HepG2 (cell line): Measurements from ENCODE around the gene IMPDH1. TPM values are rescaled to one million over a fixed set of nuclear protein-coding genes. Genes with fewer than 3 reads are reported as not detected.

Experiments used
- ATAC-seq: fragments of 200-7000 bp; cut with Tn5 transposase; 3 replicates; pipeline ENCODE4 v1.9.1; 2020; ENCODE audit warnings: mild to moderate bottlenecking, moderate library complexity
- BruUV-seq: library from RNA; stranded (reverse); fragments of 400-500 nt; replicated peaks from 2 replicates; lab custom pipeline; 2021; lab: Mats Ljungman, UMichigan
- CTCF ChIA-PET: fragments of 300-600 bp; formaldehyde crosslinking; extraction: SDS; loops from one replicate; lab custom pipeline; 2021; ENCODE audit warnings: low total read pairs, inconsistent platforms, low intra/inter-chr PET ratio; lab: Yijun Ruan, JAX
- POLR2A ChIA-PET: fragments of 350-600 bp; sonication (Branson Sonifier 250); formaldehyde crosslinking; loops from one replicate; lab custom pipeline; 2020; ENCODE audit warnings: antibody characterized with exemption, inconsistent platforms; lab: Yijun Ruan, JAX
- DNase-seq: peaks from one replicate; pipeline ENCODE4 v3.0.0-alpha.2; 2015; ENCODE audit warnings: low spot score
- FAIRE-seq: peaks from 3 replicates; lab custom pipeline; 2011; peaks lifted over from hg19 to GRCh38; lab: Jason Lieb, UNC
- H2AFZ ChIP-seq: one replicate; pipeline ENCODE4 v1.6.1; 2011; ENCODE audit warnings: low read length, inconsistent platforms
- H3K27ac ChIP-seq: fragments of 300-600 bp; 3 replicates; pipeline ENCODE4 v1.8.0; 2011; ENCODE audit warnings: mixed run types, mild to moderate bottlenecking, mixed read lengths, low read length, inconsistent platforms; ENCODE audit not compliant: insufficient read depth; ENCODE audit errors: extremely low read length
- H3K27me3 ChIP-seq, 2 experiments: fragments of 200-600 bp in 1 of 2; 2 replicates in 1 of 2; 3 replicates in 1 of 2; pipeline versions ENCODE4 v1.6.0 to v1.8.0; 2011; ENCODE audit warnings: low read length in 2 of 2, mild to moderate bottlenecking in 2 of 2, moderate library complexity in 2 of 2, inconsistent platforms in 1 of 2; ENCODE audit not compliant: insufficient read depth in 2 of 2, control insufficient read depth in 1 of 2
- H3K36me3 ChIP-seq, 2 experiments: fragments of 200-600 bp in 1 of 2; replicated peaks in 1 of 2; 2 replicates in 1 of 2; 3 replicates in 1 of 2; pipeline versions ENCODE4 v1.5.1 to v1.8.0; 2011; ENCODE audit warnings: low read length in 2 of 2, inconsistent platforms in 1 of 2; ENCODE audit not compliant: insufficient read depth in 2 of 2, control insufficient read depth in 1 of 2
- H3K4me1 ChIP-seq: 2 replicates; pipeline ENCODE4 v1.5.1; 2012; ENCODE audit warnings: low read length, inconsistent platforms; ENCODE audit not compliant: insufficient read depth
- H3K4me2 ChIP-seq: 2 replicates; pipeline ENCODE4 v1.6.0; 2011; ENCODE audit warnings: low read depth, low read length, inconsistent platforms
- H3K4me3 ChIP-seq, 3 experiments: fragments of 200-600 bp in 1 of 3; sonication (generic), shearing (Covaris generic) in 1 of 3; replicated peaks in 1 of 3; 2 replicates each; pipeline ENCODE4 v1.5.1; 2011 to 2016; ENCODE audit warnings: low read length in 3 of 3, inconsistent platforms in 2 of 3, low read depth in 2 of 3, mild to moderate bottlenecking in 2 of 3, control low read depth in 1 of 3, mixed read lengths in 1 of 3; ENCODE audit not compliant: insufficient read depth in 1 of 3
- H3K79me2 ChIP-seq: one replicate; pipeline ENCODE4 v1.6.1; 2011; ENCODE audit warnings: low read length, inconsistent platforms; ENCODE audit not compliant: insufficient read depth
- H3K9ac ChIP-seq: 2 replicates; pipeline ENCODE4 v1.6.0; 2011; ENCODE audit warnings: mild to moderate bottlenecking, low read depth, low read length, inconsistent platforms; ENCODE audit not compliant: insufficient read depth
- H3K9me3 ChIP-seq: 2 replicates; pipeline ENCODE4 v1.5.1; 2012; ENCODE audit warnings: mild to moderate bottlenecking, low read length
- H4K20me1 ChIP-seq: 2 replicates; pipeline ENCODE4 v1.6.0; 2011; ENCODE audit warnings: inconsistent platforms, mild to moderate bottlenecking, low read length, moderate library complexity; ENCODE audit not compliant: insufficient read depth
- CEBPB ChIP-seq: IDR thresholded peaks from 2 replicates; pipeline ENCODE4 v1.6.1; 2011; ENCODE audit warnings: low read depth, low read length, improper control_type of control experiment, borderline replicate concordance
- FOXK1 ChIP-seq: sonication (generic); formaldehyde crosslinking; IDR thresholded peaks from 2 replicates; pipeline ENCODE4 v1.4.0; 2020; ENCODE audit warnings: low read depth, missing genetic modification reagents, borderline replicate concordance
- TCF7 ChIP-seq: sonication (generic); IDR thresholded peaks from 2 replicates; pipeline ENCODE4 v1.6.1; 2016; ENCODE audit warnings: antibody characterized with exemption, low read depth
- ZNF275 ChIP-seq: sonication (generic); formaldehyde crosslinking; IDR thresholded peaks from 2 replicates; pipeline ENCODE4 v1.8.0; 2022; ENCODE audit warnings: missing genetic modification reagents, mild to moderate bottlenecking, inconsistent platforms, borderline replicate concordance
- ZNF530 ChIP-seq: sonication (generic); formaldehyde crosslinking; IDR thresholded peaks from 2 replicates; pipeline ENCODE4 v1.5.0; 2020; ENCODE audit warnings: low read depth, mild to moderate bottlenecking, missing genetic modification reagents
- ZNF777 ChIP-seq: sonication (generic); formaldehyde crosslinking; IDR thresholded peaks from 2 replicates; pipeline ENCODE4 v1.4.0; 2020; ENCODE audit warnings: missing genetic modification reagents
- ZNF788 ChIP-seq: sonication (generic); formaldehyde crosslinking; IDR thresholded peaks from 2 replicates; pipeline ENCODE4 v1.5.0; 2020; ENCODE audit warnings: mild to moderate bottlenecking, missing genetic modification reagents, borderline replicate concordance
- WGBS: methylation state at CpG from one replicate; pipeline ENCODE4 v1.1.6; 2017; ENCODE audit warnings: low lambda C conversion rate; 5-methylcytosine and 5-hydroxymethylcytosine counted together
- in situ Hi-C: cut with HindIII; loops from 2 replicates; pipeline ENCODE4 v1.10.0; 2017; ENCODE audit warnings: low pct_unique_long_range_greater_than_20kb; ENCODE audit not compliant: extremely low pct_ligation_motif_present
- intact Hi-C: fragments of 100-400 bp; cut with micrococcal nuclease; formaldehyde crosslinking; loops from one replicate; pipeline ENCODE4 v1.10.0; 2022; ENCODE audit not compliant: unreplicated experiment
- polyA plus RNA-seq, 8 experiments: library from polyadenylated mRNA; depleted of rRNA in 3 of 8; stranded (reverse) in 7 of 8; unstranded in 1 of 8; fragments of >200 nt; fragmentation: Illumina TruSeq in 4 of 8; extraction: Trizol in 4 of 8; gene quantifications; 2 replicates each; pipeline versions ENCODE4 v1.2.1 to v1.2.3, GENCODE V29; 2011 to 2016; ENCODE audit warnings: low read depth in 4 of 8, missing spikeins in 1 of 8, mixed read lengths in 1 of 8; ENCODE audit not compliant: insufficient read depth in 1 of 8
- total RNA-seq, 5 experiments: library from RNA; depleted of rRNA; stranded (reverse); fragments of >200 nt; fragmentation: Illumina TruSeq; extraction: Trizol; gene quantifications; 2 replicates each; pipeline ENCODE4 v1.2.3, GENCODE V29; 2016; ENCODE audit warnings: low read depth in 1 of 5
- TF ChIP-seq, protein P1 (sequence below): sonication (generic); formaldehyde crosslinking; IDR thresholded peaks from 2 replicates; pipeline ENCODE4 v1.4.0; 2020; ENCODE audit warnings: missing genetic modification reagents, mild to moderate bottlenecking, borderline replicate concordance
- TF ChIP-seq, protein P2 (sequence below): sonication (generic); formaldehyde crosslinking; IDR thresholded peaks from 2 replicates; pipeline ENCODE4 v1.4.0; 2020; ENCODE audit warnings: missing genetic modification reagents

Gene IMPDH1
- total and polyA plus RNA-seq, 2 of the 13 experiments (the other 11 are each of a cell fraction or from before 2014, with no cell fraction given) = 22.8 to 34.0 TPM

- H3K27me3 ChIP-seq = peaks cover 22 to 68% of the 10 kb centered on the region in 2 experiments; a peak in 4 of 5 replicates
- intact Hi-C loops (no loop called here), in situ Hi-C loops (no loop called here)
- H3K9me3 ChIP-seq = no peaks in the 10 kb centered on the region
- ATAC-seq = no peak
- no peak overlapping the region for H3K4me3 ChIP-seq
- no peak for FAIRE-seq
- no peak overlapping the region for H3K27ac ChIP-seq
- H3K4me2 ChIP-seq = no peak overlapping the region
- no peaks in the 10 kb centered on the region for H4K20me1 ChIP-seq
- H3K9ac ChIP-seq = no peak overlapping the region
- no peak overlapping the region for H2AFZ ChIP-seq
- BruUV-seq = no TSS peak
- H3K36me3 ChIP-seq = no peaks in the 10 kb centered on the region
- TF ChIP-seq ZNF275 (CRISPR knock-in tag) (no peak), CEBPB (no peak), ZNF530 (CRISPR knock-in tag) (no peak), ZNF788 (CRISPR knock-in tag) (no peak), FOXK1 (CRISPR knock-in tag) (no peak), TCF7 (no peak), ZNF777 (CRISPR knock-in tag) (no peak)
- TF ChIP-seq, protein P1, sequence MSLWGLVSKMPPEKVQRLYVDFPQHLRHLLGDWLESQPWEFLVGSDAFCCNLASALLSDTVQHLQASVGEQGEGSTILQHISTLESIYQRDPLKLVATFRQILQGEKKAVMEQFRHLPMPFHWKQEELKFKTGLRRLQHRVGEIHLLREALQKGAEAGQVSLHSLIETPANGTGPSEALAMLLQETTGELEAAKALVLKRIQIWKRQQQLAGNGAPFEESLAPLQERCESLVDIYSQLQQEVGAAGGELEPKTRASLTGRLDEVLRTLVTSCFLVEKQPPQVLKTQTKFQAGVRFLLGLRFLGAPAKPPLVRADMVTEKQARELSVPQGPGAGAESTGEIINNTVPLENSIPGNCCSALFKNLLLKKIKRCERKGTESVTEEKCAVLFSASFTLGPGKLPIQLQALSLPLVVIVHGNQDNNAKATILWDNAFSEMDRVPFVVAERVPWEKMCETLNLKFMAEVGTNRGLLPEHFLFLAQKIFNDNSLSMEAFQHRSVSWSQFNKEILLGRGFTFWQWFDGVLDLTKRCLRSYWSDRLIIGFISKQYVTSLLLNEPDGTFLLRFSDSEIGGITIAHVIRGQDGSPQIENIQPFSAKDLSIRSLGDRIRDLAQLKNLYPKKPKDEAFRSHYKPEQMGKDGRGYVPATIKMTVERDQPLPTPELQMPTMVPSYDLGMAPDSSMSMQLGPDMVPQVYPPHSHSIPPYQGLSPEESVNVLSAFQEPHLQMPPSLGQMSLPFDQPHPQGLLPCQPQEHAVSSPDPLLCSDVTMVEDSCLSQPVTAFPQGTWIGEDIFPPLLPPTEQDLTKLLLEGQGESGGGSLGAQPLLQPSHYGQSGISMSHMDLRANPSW (CRISPR knock-in tag) = no peak
- TF ChIP-seq, protein P2, sequence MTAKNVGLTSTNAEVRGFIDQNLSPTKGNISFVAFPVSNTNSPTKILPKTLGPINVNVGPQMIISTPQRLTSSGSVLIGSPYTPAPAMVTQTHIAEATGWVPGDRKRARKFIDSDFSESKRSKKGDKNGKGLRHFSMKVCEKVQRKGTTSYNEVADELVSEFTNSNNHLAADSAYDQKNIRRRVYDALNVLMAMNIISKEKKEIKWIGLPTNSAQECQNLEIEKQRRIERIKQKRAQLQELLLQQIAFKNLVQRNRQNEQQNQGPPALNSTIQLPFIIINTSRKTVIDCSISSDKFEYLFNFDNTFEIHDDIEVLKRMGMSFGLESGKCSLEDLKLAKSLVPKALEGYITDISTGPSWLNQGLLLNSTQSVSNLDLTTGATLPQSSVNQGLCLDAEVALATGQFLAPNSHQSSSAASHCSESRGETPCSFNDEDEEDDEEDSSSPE (CRISPR knock-in tag) = no peak
- POLR2A ChIA-PET = no interaction called here
- peaks cover 13% of the 10 kb centered on the region; the same call in 1 of the 2 replicates for H3K4me1 ChIP-seq
- CTCF ChIA-PET = no interaction called here
- H3K79me2 ChIP-seq = no peaks in the 10 kb centered on the region
- WGBS = 5% methylated on average over 1 of the region's 1 CpG
- no peak for DNase-seq
These were observed 51.5 kb downstream of the IMPDH1 start for GRCh38 chr7:128358233-128358632.
